AG09309 (cell line): ENCODE data around the gene AUTS2.

ENCODE experiments used
- DNase-seq: peaks from one replicate; pipeline ENCODE4 v3.0.0-alpha.2; 2010; ENCODE audit warnings: low read depth
- H3K4me3 ChIP-seq: 2 replicates; pipeline ENCODE4 v1.5.1; 2011; ENCODE audit warnings: mild to moderate bottlenecking, low read depth, low read length, moderate library complexity; ENCODE audit not compliant: control insufficient read depth
- CTCF ChIP-seq: IDR thresholded peaks from 2 replicates; pipeline ENCODE4 v1.5.1; 2011; ENCODE audit warnings: mild to moderate bottlenecking, low read depth, low read length, inconsistent platforms; ENCODE audit not compliant: insufficient read depth, control insufficient read depth; ENCODE audit errors: missing control alignments

Gene AUTS2

GRCh38 chr7:69966766-69967591 lies 368.7 kb downstream of the AUTS2 start:
- DNase-seq: no peak
- no peak for TF ChIP-seq CTCF
- no peak overlapping the region for H3K4me3 ChIP-seq

DNA sequence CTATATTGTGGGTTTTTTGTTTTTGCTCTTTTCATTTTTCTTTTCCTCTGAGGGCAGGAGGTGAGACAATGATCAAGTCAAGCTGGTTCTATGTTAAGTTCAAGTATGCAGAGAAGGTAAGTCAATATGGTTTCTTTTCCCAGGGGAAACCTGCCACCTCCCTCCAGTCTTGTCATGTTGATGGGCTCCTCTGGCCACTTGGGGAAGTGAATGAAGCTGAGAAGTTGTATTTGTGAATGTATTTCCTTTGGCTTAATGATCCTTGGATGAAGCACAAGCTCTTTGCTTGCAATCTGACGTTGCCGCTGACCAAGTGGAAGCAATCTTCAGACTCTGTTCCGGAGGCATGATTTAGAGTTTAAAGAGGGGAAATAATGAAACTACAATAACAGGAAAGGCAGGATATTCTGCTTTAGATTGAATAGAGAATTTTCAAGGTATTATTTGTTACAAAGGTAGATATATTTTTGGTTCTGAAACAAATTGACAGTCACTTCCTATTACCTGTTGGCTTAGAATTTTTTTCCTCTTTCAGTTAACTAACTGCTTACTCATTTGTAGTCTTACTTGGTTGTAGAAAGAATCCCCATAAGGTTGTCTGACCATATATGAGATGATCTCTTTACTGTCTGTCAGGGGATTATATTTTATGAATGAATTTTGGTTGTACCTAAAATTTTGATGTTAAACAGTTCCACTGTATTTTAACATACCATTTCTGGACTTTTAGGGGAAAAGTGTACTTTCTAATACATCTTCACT lies 369.6 kb downstream of the AUTS2 start:
- no peak for DNase-seq
- no peak overlapping the region for H3K4me3 ChIP-seq
- TF ChIP-seq CTCF: no peak

- H3K4me3 ChIP-seq: no peak overlapping the region
- no peak for TF ChIP-seq CTCF
- no peak for DNase-seq
Measured at GRCh38 chr7:69968969-69969556, 370.8 kb downstream of the AUTS2 start.

DNA sequence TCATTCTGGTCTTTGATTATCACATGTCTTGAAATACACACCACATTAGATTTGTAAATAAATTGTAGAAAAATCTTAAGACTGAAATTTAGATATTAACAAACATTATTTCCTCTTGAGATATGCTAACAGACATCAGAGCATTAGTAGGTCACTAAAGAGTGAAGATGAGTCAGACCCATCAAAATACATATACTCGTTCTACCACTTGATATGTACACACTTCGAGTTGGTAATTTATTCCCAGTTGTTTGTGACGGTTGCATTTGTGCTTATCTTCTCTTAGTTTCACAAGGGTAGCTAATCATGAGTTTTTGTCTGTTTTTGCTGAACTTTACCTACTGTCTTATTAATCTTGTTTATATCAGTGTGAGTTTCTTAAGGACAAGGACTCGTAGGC lies 383.4 kb downstream of the AUTS2 start:
- DNase-seq: no peak
- H3K4me3 ChIP-seq: no peak overlapping the region
- TF ChIP-seq CTCF: no peak

DNA sequence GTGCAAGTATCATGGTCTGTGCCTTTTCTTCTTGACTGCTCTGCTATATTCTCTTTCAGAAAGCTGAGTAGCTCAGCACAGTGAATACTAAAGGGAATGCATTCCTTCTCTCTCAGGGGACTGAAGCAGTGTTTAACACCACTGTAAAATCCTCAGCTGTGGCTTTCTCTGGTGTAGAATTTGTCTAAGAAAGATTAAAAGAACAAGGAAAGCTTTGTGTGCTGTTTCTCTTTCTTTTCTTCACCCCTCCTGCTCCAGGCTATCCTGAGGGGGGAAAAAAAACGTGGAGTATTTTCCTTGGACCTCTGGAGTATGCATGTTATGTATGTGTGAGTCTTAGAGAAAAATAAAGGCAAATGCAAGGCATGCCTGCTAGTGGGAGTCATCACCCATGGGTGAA lies 383.9 kb downstream of the AUTS2 start:
- no peak overlapping the region for H3K4me3 ChIP-seq
- no peak for DNase-seq
- TF ChIP-seq CTCF: no peak

DNA sequence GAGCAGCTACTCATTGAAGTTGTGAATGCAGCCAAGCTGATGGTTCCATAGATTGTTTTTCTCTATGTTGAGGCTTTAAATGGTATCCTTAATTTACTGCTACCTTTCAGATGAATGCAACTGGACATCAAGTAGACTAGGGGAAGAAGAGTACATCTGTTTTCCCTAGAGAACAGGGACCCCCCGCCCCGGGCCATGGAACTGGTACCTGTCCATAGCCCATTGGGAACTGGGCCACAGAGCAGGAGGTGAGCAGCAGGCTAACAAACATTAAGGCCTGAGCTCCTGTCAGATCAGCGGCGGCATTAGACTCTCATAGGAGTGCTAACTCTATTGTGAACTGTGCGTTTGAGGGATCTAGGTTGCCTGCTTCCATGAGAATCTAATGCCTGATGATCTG lies 391.3 kb downstream of the AUTS2 start:
- TF ChIP-seq CTCF: no peak
- no peak overlapping the region for H3K4me3 ChIP-seq
- no peak for DNase-seq
